Nephron progenitor cell (in vitro differentiated cells): ENCODE measurements around the gene SNURF.
"Not testable (repeated sequence)": the region's sequence is repeated elsewhere in the genome, so short reads cannot be mapped to it uniquely, and the experiment has no call there.

ENCODE experiments used
- DNase-seq: peaks from one replicate; pipeline ENCODE4 v3.0.0; 2021
- H3K27ac Mint-ChIP-seq: 2 replicates; pipeline ENCODE4 v1.8.0; 2021; ENCODE audit warnings: mild to moderate bottlenecking, moderate library complexity, mixed read lengths
- H3K27me3 Mint-ChIP-seq: 2 replicates; pipeline ENCODE4 v1.8.0; 2021; ENCODE audit warnings: mild to moderate bottlenecking, low read depth, mixed read lengths; ENCODE audit not compliant: poor library complexity
- H3K36me3 Mint-ChIP-seq: 2 replicates; pipeline ENCODE4 v1.8.0; 2021; ENCODE audit warnings: low read depth, mixed read lengths
- H3K4me1 Mint-ChIP-seq: 2 replicates; pipeline ENCODE4 v1.8.0; 2021; ENCODE audit warnings: mixed read lengths
- H3K4me3 Mint-ChIP-seq: 2 replicates; pipeline ENCODE4 v1.8.0; 2021; ENCODE audit warnings: mild to moderate bottlenecking, moderate library complexity, mixed read lengths
- H3K9me3 Mint-ChIP-seq: 2 replicates; pipeline ENCODE4 v1.8.0; 2021; ENCODE audit warnings: mild to moderate bottlenecking, moderate library complexity, mixed read lengths
- TF ChIP-seq, protein P1 (sequence below): fragments of 200-600 bp; sonication (generic); IDR thresholded peaks from 2 replicates; pipeline ENCODE4 v1.5.0; 2021; ENCODE audit warnings: antibody characterized with exemption

The SNURF gene

DNA sequence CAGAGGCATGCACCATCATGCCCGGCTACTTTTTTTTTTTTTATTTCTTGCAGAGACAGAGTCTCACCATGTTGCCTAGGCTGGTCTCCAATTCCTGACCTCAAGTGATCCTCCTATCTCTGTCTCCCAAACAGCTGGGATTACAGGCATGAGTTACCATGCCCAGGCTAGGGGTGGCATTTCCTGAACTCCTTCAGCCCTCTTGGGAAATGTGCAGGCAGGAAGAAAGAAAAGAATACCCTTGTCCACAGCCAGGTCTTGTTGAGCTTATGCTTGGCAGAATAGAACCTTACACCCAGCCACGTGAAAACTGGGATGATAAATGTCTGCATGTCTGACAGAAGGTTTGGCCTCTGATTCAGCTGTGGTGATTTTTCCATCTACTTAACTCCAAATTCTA is 30.2 kb upstream of the SNURF start:
- Mint-ChIP-seq H3K4me1 (no peaks in the 10 kb centered on the region), H3K4me3 (no peak overlapping the region), H3K36me3 (peaks cover 8% of the 10 kb centered on the region), H3K9me3 (peaks cover 43% of the 10 kb centered on the region), H3K27me3 (peaks cover 3% of the 10 kb centered on the region), H3K27ac (no peak overlapping the region)
- TF ChIP-seq, protein P1, sequence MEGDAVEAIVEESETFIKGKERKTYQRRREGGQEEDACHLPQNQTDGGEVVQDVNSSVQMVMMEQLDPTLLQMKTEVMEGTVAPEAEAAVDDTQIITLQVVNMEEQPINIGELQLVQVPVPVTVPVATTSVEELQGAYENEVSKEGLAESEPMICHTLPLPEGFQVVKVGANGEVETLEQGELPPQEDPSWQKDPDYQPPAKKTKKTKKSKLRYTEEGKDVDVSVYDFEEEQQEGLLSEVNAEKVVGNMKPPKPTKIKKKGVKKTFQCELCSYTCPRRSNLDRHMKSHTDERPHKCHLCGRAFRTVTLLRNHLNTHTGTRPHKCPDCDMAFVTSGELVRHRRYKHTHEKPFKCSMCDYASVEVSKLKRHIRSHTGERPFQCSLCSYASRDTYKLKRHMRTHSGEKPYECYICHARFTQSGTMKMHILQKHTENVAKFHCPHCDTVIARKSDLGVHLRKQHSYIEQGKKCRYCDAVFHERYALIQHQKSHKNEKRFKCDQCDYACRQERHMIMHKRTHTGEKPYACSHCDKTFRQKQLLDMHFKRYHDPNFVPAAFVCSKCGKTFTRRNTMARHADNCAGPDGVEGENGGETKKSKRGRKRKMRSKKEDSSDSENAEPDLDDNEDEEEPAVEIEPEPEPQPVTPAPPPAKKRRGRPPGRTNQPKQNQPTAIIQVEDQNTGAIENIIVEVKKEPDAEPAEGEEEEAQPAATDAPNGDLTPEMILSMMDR = no peak
- no peak for DNase-seq

DNA sequence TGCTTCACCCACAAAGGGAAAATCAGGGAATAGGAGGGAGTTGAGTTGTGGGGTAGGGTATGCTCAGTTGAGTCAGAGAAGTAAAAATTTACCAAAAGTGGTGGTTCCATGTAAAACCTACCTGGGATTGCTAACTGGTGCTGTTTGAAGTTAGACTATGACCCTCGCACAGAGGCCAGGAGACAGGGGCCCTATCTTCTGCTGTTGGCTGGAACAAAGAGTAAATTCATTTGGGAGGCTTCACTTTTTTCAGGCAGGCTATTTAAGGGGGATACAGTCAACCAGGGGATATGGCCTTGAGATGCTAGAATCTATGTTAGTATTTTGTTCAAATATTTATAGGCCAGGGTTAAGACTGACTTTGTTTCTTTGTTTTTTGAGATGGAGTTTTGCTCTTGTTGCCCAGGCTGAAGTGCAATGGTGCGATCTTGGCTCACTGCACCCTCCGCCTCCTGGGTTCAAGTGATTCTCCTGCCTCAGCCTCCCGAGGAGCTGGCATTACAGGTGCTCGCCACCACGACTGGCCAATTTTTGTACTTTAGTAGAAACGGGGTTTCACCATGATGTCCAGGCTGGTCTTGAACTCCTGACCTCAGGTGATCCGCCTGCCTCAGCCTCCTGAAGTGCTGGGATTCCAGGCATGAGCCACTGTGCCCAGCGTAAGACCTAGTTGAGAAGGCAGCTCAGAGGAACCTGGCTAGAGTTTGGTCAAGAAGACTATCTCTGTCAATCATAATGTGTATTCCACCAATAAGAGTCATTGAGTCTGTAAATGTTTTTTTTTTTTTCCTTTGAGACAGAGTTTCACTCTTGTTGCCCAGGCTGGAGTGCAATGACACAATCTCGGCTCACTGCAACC is 22.7 kb upstream of the SNURF start:
- Mint-ChIP-seq H3K9me3 (peaks cover 55% of the 10 kb centered on the region), H3K36me3 (peaks cover 31% of the 10 kb centered on the region)
- H3K27ac Mint-ChIP-seq, H3K27me3 Mint-ChIP-seq, H3K4me1 Mint-ChIP-seq, DNase-seq, H3K4me3 Mint-ChIP-seq: not testable (repeated sequence)

DNA sequence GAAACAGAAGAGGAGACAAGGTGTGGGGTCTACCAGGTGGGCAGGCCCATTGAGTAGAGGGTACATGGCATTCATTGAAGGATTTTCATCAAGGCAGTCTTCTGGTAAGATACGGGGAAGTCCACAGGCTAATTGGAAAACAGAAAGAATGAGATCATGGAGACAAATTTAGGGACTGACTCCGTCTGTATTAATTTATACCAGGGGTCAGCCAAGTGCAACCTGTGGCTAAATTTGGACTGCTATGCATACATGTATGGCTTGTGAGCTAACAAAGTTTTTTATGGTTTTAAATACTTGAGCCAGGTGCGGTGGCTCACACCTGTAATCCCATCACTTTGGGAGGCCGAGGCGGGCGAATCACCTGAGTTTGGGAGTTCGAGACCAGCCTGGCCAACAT is 21.1 kb upstream of the SNURF start:
- H3K36me3 Mint-ChIP-seq = peaks cover 31% of the 10 kb centered on the region
- TF ChIP-seq, protein P1 = no peak
- no peak for DNase-seq

DNA sequence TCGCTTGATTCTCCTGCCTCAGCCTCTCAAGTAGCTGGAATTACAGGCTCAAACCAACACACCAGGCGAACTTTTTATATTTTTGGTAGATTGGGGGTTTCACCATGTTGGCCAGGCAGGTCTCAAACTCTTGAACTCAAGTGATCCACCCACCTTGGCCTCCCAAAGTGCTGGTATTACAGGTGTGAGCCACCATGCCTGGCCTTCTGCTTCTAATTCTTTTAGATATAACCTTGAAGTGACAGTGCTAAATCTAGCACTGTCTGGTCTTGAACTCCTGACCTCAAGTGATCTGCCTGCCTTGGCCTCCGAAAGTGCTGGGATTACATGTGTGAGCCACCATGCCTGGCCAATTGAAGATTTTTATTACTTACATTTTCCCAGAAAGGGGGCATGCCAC is 16.6 kb upstream of the SNURF start:
- Mint-ChIP-seq H3K36me3 (peaks cover 28% of the 10 kb centered on the region), H3K9me3 (peaks cover 46% of the 10 kb centered on the region)
- not testable (repeated sequence) for H3K4me3 Mint-ChIP-seq, H3K4me1 Mint-ChIP-seq, H3K27me3 Mint-ChIP-seq, DNase-seq, H3K27ac Mint-ChIP-seq

More for the DNA sequence above, 21.1 kb upstream of the SNURF start:
- peaks cover 56% of the 10 kb centered on the region for H3K9me3 Mint-ChIP-seq
- H3K4me3 Mint-ChIP-seq = no peak overlapping the region
- H3K27me3 Mint-ChIP-seq = no peaks in the 10 kb centered on the region
- H3K4me1 Mint-ChIP-seq = no peaks in the 10 kb centered on the region
- peak overlapping the region; percentile 62 for H3K27ac Mint-ChIP-seq

DNA sequence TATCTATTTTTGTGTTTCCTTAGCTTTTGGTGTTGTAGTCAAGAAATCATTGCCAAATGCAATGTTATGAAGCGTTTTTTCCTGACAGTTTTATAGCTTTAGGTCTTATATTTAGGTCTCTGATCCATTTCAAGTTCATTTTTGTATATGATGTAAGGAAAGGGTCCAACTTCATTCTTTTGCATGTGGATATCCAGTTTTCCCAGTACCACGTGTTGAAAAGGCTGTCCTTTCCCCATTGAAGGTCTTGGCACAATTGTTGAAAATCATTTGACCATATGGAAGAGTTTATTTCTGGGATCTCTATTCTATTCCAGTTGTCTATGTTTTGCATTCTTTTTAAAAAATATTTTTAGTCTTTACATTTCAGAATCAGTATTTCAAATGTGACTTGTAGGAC is 14.6 kb upstream of the SNURF start:
- H3K4me3 Mint-ChIP-seq = no peak overlapping the region
- peaks cover 46% of the 10 kb centered on the region for H3K9me3 Mint-ChIP-seq
- no peaks in the 10 kb centered on the region for H3K27me3 Mint-ChIP-seq
- H3K27ac Mint-ChIP-seq = no peak overlapping the region
- TF ChIP-seq, protein P1 = no peak
- H3K4me1 Mint-ChIP-seq = peaks cover 6% of the 10 kb centered on the region
- DNase-seq = no peak
- H3K36me3 Mint-ChIP-seq = peaks cover 21% of the 10 kb centered on the region

DNA sequence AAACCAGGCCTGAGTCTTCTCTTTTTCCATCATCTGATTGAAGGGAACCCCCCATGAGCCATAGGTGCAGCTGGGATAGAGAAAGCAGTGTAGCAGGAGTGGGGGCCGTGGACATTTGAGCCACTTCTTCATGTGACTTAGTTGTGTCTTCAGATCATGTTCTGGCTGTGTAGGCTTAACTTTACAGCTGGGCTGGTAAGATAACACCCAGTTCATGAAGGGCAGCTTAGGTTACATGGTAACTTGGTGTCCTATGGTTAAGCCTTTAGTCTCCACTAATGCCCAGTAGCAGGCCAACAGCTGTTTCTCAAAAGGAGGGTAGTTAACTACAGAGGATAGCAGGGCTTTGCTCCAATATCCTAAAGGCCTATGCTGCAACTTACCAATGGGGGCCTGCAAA is 11.4 kb upstream of the SNURF start:
- Mint-ChIP-seq H3K4me1 (peaks cover 6% of the 10 kb centered on the region), H3K27ac (peak overlapping the region; percentile 31), H3K4me3 (no peak overlapping the region), H3K9me3 (peaks cover 31% of the 10 kb centered on the region), H3K27me3 (no peaks in the 10 kb centered on the region), H3K36me3 (peaks cover 2% of the 10 kb centered on the region)
- no peak for DNase-seq
- TF ChIP-seq, protein P1 = no peak

DNA sequence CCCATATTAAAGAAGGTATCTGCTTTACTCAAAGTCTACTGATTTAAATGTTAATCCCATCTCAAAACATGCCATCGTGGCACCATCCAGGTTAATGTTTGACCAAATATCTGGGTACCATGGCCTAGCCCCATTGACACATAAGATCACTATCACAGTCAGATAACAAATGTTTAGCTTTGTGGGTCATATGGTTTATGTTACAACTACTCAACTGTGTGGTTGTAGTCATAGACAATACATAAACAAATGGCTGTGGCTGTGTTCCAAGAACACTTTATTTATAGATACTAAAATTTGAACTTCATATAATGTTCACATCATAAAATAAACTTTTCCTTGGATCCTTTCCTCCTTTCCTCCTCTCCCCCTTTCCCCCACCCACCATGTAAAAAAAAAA is 9.8 kb upstream of the SNURF start:
- Mint-ChIP-seq H3K27me3 (no peaks in the 10 kb centered on the region), H3K4me1 (peaks cover 6% of the 10 kb centered on the region), H3K27ac (no peak overlapping the region), H3K9me3 (peaks cover 27% of the 10 kb centered on the region), H3K36me3 (no peaks in the 10 kb centered on the region), H3K4me3 (no peak overlapping the region)
- TF ChIP-seq, protein P1 = no peak
- DNase-seq = no peak
